Neutrophil (primary cell): ENCODE measurements around the gene UCK1.

Source experiments
- H3K27ac ChIP-seq: fragments of 200-600 bp; sonication (generic); 2 replicates; pipeline ENCODE4 v1.5.1; 2016; ENCODE audit warnings: mild to moderate bottlenecking, moderate library complexity
- H3K27me3 ChIP-seq: fragments of 200-600 bp; sonication (generic); 2 replicates; pipeline ENCODE4 v1.6.0; 2016; ENCODE audit warnings: mild to moderate bottlenecking
- H3K36me3 ChIP-seq: fragments of 200-600 bp; sonication (generic); 2 replicates; pipeline ENCODE4 v1.5.1; 2017
- H3K4me1 ChIP-seq, 2 experiments: fragments of 200-600 bp in 1 of 2; sonication (generic) in 1 of 2; 1 replicate in 1 of 2; 2 replicates in 1 of 2; pipeline versions ENCODE4 v1.5.1 to v1.6.1; 2013 to 2016; ENCODE audit warnings: low read depth in 1 of 2, low read length in 1 of 2, mild to moderate bottlenecking in 1 of 2, moderate library complexity in 1 of 2; ENCODE audit not compliant: control insufficient read depth in 1 of 2, insufficient read depth in 1 of 2
- H3K4me3 ChIP-seq, 2 experiments: fragments of 200-600 bp in 1 of 2; sonication (generic) in 1 of 2; 1 replicate in 1 of 2; 2 replicates in 1 of 2; pipeline ENCODE4 v1.5.1; 2013 to 2016; ENCODE audit warnings: low read depth in 1 of 2, low read length in 1 of 2, mild to moderate bottlenecking in 1 of 2, moderate library complexity in 1 of 2
- H3K9me3 ChIP-seq: fragments of 200-600 bp; sonication (generic); 2 replicates; pipeline ENCODE4 v1.5.1; 2016
- TF ChIP-seq, protein P1 (sequence below): fragments of 200-600 bp; sonication (generic); IDR thresholded peaks from 2 replicates; pipeline ENCODE4 v1.5.1; 2016; ENCODE audit warnings: antibody characterized with exemption

The UCK1 gene

DNA sequence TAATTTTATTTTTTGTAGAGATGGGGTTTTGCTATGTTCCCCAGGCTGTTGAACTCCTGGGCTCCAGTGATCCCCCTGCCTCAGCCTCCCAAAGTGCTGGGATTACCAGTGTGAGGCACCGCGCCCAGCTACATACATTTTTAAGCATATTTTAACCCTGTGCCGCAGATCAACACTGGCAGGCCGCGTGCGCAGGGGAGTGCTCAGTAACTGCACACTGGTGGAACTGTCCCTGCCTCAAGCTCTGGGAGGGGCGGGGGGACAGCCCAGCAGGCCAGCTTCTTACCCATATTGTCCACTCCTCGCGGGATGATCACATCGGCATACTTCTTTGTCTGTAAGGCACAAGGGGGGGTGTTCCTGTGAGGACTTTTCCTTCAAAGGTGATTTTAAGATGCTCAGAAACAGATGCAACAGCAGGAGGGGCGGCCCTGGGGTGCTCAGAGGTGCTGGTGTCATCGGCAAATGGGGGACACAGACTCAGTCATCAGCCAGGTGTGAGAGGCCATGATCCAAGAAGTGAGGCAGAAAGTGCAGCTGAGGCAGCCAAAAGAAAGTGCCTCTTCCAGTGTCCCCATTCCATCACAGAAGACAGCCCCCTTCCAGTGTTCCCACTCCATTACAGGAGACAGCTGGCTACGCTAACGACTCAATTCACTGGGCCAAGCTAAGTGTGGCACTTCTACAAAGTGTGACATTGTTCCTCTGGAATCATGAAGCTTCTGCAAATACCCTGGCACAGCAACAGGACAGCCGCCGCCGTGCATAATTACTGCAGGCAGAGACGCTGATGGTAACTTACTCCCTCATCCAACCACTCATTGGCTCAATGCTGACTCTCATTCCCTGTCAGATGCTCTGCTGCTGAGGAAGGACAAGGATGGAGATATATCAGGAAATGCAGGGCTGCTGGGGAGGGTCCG lies 5.2 kb downstream of the UCK1 start:
- no peak overlapping the region for H3K27ac ChIP-seq
- TF ChIP-seq, protein P1, sequence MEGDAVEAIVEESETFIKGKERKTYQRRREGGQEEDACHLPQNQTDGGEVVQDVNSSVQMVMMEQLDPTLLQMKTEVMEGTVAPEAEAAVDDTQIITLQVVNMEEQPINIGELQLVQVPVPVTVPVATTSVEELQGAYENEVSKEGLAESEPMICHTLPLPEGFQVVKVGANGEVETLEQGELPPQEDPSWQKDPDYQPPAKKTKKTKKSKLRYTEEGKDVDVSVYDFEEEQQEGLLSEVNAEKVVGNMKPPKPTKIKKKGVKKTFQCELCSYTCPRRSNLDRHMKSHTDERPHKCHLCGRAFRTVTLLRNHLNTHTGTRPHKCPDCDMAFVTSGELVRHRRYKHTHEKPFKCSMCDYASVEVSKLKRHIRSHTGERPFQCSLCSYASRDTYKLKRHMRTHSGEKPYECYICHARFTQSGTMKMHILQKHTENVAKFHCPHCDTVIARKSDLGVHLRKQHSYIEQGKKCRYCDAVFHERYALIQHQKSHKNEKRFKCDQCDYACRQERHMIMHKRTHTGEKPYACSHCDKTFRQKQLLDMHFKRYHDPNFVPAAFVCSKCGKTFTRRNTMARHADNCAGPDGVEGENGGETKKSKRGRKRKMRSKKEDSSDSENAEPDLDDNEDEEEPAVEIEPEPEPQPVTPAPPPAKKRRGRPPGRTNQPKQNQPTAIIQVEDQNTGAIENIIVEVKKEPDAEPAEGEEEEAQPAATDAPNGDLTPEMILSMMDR: no peak
- H3K27me3 ChIP-seq: no peaks in the 10 kb centered on the region
- H3K4me1 ChIP-seq: peaks cover 8 to 10% of the 10 kb centered on the region in 2 experiments
- H3K9me3 ChIP-seq: no peaks in the 10 kb centered on the region
- H3K4me3 ChIP-seq: no peak overlapping the region
- peaks cover 91% of the 10 kb centered on the region for H3K36me3 ChIP-seq

DNA sequence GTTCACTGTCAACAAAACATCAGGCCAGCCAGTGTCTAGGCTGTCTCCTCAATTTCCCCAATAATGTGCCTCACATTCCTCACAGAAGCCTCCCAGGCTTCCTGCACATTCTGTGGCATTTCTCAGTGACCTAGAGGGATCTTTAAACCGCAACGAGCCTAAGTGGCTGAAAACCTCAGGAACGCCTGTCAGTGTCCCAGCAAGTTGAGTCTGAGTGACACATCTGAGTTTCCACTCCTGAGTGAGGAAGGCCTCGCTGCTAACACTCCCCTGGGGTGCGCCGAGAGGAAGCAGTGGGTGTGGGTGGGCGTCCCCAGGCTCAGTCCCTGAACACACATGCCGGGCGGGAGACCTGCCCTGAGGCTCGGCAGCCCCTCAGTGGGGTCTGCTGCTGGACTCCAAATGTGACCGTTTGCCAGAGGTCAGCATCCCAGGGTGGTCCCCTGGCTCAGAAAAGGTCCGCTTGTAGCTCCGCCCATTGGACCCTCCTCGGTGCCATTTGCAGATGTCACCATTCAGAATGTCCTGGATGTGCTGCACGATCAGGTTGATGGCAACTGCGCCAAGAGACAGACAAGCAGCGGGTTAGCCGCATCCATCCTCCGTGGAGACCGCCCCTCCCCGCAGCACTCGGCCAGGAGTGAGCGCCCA lies 6.3 kb downstream of the UCK1 start:
- Histone ChIP-seq H3K4me1 (no peaks in the 10 kb centered on the region), H3K9me3 (no peaks in the 10 kb centered on the region), H3K27me3 (no peaks in the 10 kb centered on the region), H3K4me3 (no peak overlapping the region), H3K27ac (no peak overlapping the region), H3K36me3 (peaks cover 97% of the 10 kb centered on the region)
- TF ChIP-seq, protein P1: no peak

DNA sequence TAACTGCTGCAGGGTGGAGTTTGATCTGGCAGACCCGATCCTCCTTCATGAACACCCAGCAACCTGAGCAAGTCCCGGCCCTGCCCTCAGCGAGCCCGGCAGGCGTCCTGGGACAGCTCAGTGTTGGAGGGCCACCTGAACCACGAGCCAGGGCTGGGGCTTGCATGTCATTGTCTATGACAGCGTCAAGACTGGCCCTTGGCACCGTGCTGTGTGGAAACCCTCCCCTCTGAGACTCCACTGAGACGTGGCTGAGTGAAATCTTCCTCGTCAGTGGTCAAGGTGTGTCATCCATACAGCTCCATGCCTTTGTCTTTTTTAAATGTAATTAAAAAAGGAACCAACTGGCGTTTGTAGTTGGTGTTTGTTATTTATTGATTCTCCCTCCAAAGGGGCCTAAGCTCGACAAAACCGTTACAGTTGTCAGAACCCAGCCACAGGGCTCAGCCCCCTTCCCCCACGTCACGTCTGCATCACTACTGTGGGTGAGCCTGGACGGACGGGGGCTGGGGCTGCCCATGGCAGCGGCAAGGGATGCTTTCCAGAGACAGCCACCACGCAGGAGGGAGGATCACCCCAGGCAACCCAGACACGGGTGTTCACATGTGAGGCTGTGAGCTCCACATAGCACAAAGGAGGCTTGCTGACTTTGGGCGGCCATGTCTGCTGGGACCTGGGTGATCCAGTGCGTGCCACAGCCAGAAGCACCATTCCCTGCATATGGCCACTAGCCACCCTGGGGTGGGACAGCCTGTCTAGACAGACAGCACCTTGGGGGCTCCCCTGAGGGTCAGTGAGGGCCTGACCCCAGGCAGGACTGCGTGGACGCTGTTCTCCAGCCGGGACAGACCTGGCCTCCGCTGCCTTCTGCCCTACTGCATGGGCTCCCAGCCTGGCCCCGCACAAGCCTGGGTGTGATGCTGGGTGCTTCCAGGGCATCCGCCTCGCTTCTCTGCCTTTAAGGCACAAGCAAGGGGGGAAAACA lies 7.3 kb downstream of the UCK1 start:
- no peaks in the 10 kb centered on the region for H3K4me1 ChIP-seq
- peaks cover 98% of the 10 kb centered on the region for H3K36me3 ChIP-seq
- no peaks in the 10 kb centered on the region for H3K27me3 ChIP-seq
- TF ChIP-seq, protein P1: no peak
- H3K27ac ChIP-seq: no peak overlapping the region
- no peaks in the 10 kb centered on the region for H3K9me3 ChIP-seq
- H3K4me3 ChIP-seq: no peak overlapping the region

GRCh38 chr9:131523086-131523388 lies 8.0 kb downstream of the UCK1 start:
- no peaks in the 10 kb centered on the region for H3K9me3 ChIP-seq
- peaks cover 95% of the 10 kb centered on the region for H3K36me3 ChIP-seq
- no peaks in the 10 kb centered on the region for H3K27me3 ChIP-seq

More at GRCh38 chr9:131523086-131523388, 8.0 kb downstream of the UCK1 start:
- Histone ChIP-seq H3K4me3 (no peak overlapping the region), H3K4me1 (no peaks in the 10 kb centered on the region), H3K27ac (no peak overlapping the region)
- TF ChIP-seq, protein P1: no peak
